HepG2 (cell line): Measurements from ENCODE around the gene PAQR6. TPM values are rescaled to one million over a fixed set of nuclear protein-coding genes. Genes with fewer than 3 reads are reported as not detected.

Source experiments
- FOXK1 ChIP-seq: sonication (generic); formaldehyde crosslinking; IDR thresholded peaks from 2 replicates; pipeline ENCODE4 v1.4.0; 2020; ENCODE audit warnings: low read depth, missing genetic modification reagents, borderline replicate concordance
- HOXA3 ChIP-seq: sonication (generic); formaldehyde crosslinking; IDR thresholded peaks from 2 replicates; pipeline ENCODE4 v1.5.0; 2020; ENCODE audit warnings: missing genetic modification reagents
- KLF12 ChIP-seq: sonication (generic); formaldehyde crosslinking; IDR thresholded peaks from 2 replicates; pipeline ENCODE4 v1.4.0; 2020; ENCODE audit warnings: missing genetic modification reagents, borderline replicate concordance
- MEIS1 ChIP-seq: sonication (generic); formaldehyde crosslinking; IDR thresholded peaks from 2 replicates; pipeline ENCODE4 v1.9.0; 2021; ENCODE audit warnings: mild to moderate bottlenecking, missing genetic modification reagents, moderate library complexity, borderline replicate concordance
- MYNN ChIP-seq: sonication (generic); formaldehyde crosslinking; IDR thresholded peaks from 2 replicates; pipeline ENCODE4 v1.4.0; 2020; ENCODE audit warnings: mild to moderate bottlenecking, low read depth, missing genetic modification reagents
- NPAS2 ChIP-seq: sonication (generic); formaldehyde crosslinking; IDR thresholded peaks from 2 replicates; pipeline ENCODE4 v1.8.0; 2022; ENCODE audit warnings: mild to moderate bottlenecking, missing genetic modification reagents, borderline replicate concordance
- NR2F1 ChIP-seq, 2 experiments: fragments of 450-650 bp in 1 of 2; formaldehyde crosslinking in 1 of 2; IDR thresholded peaks; 2 replicates each; pipeline versions ENCODE4 v1.5.0 to v1.6.1; 2016 to 2020; ENCODE audit warnings: mild to moderate bottlenecking in 1 of 2, missing compliant biosample characterization in 1 of 2, missing genetic modification reagents in 1 of 2, moderate library complexity in 1 of 2
- ZNF136 ChIP-seq: sonication (generic); formaldehyde crosslinking; IDR thresholded peaks from 2 replicates; pipeline ENCODE4 v1.8.1; 2022; ENCODE audit warnings: low read depth, mild to moderate bottlenecking, moderate library complexity, missing genetic modification reagents
- ZNF446 ChIP-seq: sonication (generic); formaldehyde crosslinking; IDR thresholded peaks from 2 replicates; pipeline ENCODE4 v1.5.0; 2020; ENCODE audit warnings: mild to moderate bottlenecking, missing genetic modification reagents
- ZNF674 ChIP-seq: sonication (generic); formaldehyde crosslinking; IDR thresholded peaks from 2 replicates; pipeline ENCODE4 v1.5.0; 2020; ENCODE audit warnings: low read depth, mild to moderate bottlenecking, missing genetic modification reagents
- polyA plus RNA-seq, 8 experiments: library from polyadenylated mRNA; depleted of rRNA in 3 of 8; stranded (reverse) in 7 of 8; unstranded in 1 of 8; fragments of >200 nt; fragmentation: Illumina TruSeq in 4 of 8; extraction: Trizol in 4 of 8; gene quantifications; 2 replicates each; pipeline versions ENCODE4 v1.2.1 to v1.2.3, GENCODE V29; 2011 to 2016; ENCODE audit warnings: low read depth in 4 of 8, missing spikeins in 1 of 8, mixed read lengths in 1 of 8; ENCODE audit not compliant: insufficient read depth in 1 of 8
- total RNA-seq, 5 experiments: library from RNA; depleted of rRNA; stranded (reverse); fragments of >200 nt; fragmentation: Illumina TruSeq; extraction: Trizol; gene quantifications; 2 replicates each; pipeline ENCODE4 v1.2.3, GENCODE V29; 2016; ENCODE audit warnings: low read depth in 1 of 5
- TF ChIP-seq, protein P1 (sequence below): sonication (generic); formaldehyde crosslinking; IDR thresholded peaks from 2 replicates; pipeline ENCODE4 v1.4.0; 2020; ENCODE audit warnings: mild to moderate bottlenecking, missing genetic modification reagents
- TF ChIP-seq, protein P2 (sequence below): sonication (generic); formaldehyde crosslinking; IDR thresholded peaks from 2 replicates; pipeline ENCODE4 v1.4.0; 2020; ENCODE audit warnings: missing genetic modification reagents, borderline replicate concordance
- TF ChIP-seq, protein P3 (sequence below): sonication (generic); formaldehyde crosslinking; IDR thresholded peaks from 2 replicates; pipeline ENCODE4 v1.5.0; 2020; ENCODE audit warnings: mild to moderate bottlenecking, missing genetic modification reagents

PAQR6 gene
- total and polyA plus RNA-seq, 2 of the 13 experiments (the other 11 are each of a cell fraction or from before 2014, with no cell fraction given), result 0.82 to 1.4 TPM

DNA sequence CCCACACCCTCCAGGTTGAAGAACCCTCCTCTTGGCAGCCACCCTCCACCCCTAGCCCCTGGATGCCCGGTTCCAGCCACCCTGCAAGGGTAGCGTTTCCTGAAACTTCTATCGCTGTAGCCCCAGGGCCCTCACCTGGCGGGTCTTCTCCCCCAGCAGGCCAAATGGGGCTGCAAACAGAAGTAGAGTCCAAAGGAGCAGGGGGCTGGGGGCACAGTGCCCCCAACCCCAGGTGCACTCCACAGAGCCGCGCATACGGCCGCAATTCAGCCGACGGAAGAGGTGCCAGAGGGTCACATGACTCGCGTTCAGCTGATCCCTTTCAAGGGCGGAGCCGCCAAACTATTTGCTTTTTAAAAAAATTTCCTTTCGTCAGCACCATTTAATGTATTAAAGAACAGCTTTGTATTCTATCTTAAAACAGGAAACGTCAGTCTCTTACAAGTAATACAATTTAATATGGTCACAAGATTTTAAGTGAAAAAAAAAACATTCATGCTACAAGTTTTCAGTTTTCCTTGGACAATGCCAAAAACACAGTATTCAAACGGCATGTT lies 47.6 kb upstream of the PAQR6 start, which contains the start of gene GLMP (continued):
- TF ChIP-seq, protein P1, sequence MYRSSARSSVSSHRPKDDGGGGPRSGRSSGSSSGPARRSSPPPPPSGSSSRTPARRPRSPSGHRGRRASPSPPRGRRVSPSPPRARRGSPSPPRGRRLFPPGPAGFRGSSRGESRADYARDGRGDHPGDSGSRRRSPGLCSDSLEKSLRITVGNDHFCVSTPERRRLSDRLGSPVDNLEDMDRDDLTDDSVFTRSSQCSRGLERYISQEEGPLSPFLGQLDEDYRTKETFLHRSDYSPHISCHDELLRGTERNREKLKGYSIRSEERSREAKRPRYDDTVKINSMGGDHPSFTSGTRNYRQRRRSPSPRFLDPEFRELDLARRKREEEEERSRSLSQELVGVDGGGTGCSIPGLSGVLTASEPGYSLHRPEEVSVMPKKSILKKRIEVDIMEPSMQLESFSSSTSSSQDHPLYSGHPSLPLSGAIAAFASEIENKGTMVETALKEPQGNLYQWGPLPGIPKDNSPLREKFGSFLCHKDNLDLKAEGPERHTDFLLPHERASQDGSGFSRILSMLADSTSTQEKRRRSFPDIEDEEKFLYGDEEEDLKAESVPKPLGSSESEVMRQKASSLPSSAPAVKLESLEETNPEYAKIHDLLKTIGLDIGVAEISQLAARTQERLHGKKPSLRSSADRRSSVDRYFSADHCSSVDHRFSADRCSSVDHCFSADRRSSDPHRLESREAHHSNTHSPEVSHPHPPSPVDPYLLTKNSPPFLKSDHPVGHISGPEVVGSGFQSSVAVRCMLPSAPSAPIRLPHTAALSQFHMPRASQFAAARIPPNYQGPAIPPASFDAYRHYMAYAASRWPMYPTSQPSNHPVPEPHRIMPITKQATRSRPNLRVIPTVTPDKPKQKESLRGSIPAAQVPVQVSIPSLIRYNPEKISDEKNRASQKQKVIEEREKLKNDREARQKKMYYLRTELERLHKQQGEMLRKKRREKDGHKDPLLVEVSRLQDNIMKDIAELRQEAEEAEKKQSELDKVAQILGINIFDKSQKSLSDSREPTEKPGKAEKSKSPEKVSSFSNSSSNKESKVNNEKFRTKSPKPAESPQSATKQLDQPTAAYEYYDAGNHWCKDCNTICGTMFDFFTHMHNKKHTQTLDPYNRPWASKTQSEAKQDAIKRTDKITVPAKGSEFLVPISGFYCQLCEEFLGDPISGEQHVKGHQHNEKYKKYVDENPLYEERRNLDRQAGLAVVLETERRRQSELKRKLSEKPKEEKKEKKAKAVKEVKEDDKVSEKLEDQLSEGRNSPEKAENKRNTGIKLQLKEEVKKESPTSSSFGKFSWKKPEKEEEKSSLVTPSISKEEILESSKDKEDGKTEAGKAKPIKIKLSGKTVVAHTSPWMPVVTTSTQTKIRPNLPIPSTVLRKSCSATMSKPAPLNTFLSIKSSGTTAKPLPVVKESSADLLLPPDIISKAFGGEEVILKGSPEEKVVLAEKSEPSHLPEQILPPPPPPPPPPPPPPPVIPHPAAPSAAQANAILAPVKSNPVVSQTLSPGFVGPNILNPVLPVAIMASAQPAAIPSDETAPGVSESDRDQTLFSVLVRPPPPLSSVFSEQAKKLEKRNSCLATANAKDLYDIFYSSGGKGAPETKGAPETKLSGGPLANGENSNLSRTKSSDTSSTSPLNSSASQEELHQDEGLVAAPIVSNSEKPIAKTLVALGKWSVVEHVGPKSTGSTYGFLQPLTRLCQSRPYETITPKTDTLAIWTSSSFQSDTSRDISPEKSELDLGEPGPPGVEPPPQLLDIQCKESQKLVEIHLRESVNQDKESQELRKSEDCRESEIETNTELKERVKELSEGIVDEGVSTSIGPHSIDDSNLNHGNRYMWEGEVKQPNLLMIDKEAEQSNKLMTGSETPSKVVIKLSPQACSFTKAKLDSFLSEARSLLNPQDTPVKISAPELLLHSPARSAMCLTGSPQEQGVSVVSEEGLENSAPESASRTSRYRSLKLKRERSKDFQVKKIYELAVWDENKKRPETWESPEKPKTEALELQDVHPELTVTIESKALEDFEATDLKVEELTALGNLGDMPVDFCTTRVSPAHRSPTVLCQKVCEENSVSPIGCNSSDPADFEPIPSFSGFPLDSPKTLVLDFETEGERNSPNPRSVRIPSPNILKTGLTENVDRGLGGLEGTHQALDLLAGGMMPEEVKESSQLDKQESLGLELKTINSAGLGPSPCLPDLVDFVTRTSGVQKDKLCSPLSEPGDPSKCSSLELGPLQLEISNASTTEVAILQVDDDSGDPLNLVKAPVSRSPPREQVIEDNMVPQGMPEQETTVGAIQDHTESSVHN (CRISPR knock-in tag), result no peak
- TF ChIP-seq NPAS2 (CRISPR knock-in tag) (no peak), ZNF136 (no peak), KLF12 (no peak), ZNF446 (no peak), ZNF674 (CRISPR knock-in tag) (no peak), FOXK1 (CRISPR knock-in tag) (no peak), NR2F1 (CRISPR knock-in tag; IDR thresholded peaks at IDR 0.05) (no peak), MYNN (CRISPR knock-in tag) (no peak), MEIS1 (CRISPR knock-in tag) (0 out of 2 replicates have a peak, but pooled peaks have one; percentile 23), HOXA3 (CRISPR knock-in tag) (peak; percentile 59)
- TF ChIP-seq, protein P2, sequence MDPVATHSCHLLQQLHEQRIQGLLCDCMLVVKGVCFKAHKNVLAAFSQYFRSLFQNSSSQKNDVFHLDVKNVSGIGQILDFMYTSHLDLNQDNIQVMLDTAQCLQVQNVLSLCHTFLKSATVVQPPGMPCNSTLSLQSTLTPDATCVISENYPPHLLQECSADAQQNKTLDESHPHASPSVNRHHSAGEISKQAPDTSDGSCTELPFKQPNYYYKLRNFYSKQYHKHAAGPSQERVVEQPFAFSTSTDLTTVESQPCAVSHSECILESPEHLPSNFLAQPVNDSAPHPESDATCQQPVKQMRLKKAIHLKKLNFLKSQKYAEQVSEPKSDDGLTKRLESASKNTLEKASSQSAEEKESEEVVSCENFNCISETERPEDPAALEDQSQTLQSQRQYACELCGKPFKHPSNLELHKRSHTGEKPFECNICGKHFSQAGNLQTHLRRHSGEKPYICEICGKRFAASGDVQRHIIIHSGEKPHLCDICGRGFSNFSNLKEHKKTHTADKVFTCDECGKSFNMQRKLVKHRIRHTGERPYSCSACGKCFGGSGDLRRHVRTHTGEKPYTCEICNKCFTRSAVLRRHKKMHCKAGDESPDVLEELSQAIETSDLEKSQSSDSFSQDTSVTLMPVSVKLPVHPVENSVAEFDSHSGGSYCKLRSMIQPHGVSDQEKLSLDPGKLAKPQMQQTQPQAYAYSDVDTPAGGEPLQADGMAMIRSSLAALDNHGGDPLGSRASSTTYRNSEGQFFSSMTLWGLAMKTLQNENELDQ (CRISPR knock-in tag), result no peak
- TF ChIP-seq, protein P3, sequence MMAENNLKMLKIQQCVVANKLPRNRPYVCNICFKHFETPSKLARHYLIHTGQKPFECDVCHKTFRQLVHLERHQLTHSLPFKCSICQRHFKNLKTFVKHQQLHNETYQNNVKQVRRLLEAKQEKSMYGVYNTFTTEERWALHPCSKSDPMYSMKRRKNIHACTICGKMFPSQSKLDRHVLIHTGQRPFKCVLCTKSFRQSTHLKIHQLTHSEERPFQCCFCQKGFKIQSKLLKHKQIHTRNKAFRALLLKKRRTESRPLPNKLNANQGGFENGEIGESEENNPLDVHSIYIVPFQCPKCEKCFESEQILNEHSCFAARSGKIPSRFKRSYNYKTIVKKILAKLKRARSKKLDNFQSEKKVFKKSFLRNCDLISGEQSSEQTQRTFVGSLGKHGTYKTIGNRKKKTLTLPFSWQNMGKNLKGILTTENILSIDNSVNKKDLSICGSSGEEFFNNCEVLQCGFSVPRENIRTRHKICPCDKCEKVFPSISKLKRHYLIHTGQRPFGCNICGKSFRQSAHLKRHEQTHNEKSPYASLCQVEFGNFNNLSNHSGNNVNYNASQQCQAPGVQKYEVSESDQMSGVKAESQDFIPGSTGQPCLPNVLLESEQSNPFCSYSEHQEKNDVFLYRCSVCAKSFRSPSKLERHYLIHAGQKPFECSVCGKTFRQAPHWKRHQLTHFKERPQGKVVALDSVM (CRISPR knock-in tag), result peak; percentile 13; the same call in 1 of the 2 replicates
